DND-41 (cell line): ENCODE results near the gene DNAJC15.

Experiments used
- EZH2 ChIP-seq: IDR thresholded peaks from 3 replicates; pipeline ENCODE4 v1.6.1; 2012; ENCODE audit warnings: borderline replicate concordance, low read depth, mild to moderate bottlenecking, moderate library complexity, low read length, inconsistent platforms; ENCODE audit not compliant: severe bottlenecking
- TF ChIP-seq, protein P1 (sequence below): IDR thresholded peaks from 2 replicates; pipeline ENCODE4 v1.5.1; 2012; ENCODE audit warnings: borderline replicate concordance, low read length, moderate library complexity, mild to moderate bottlenecking; ENCODE audit not compliant: poor library complexity, severe bottlenecking; ENCODE audit errors: extremely low read depth

- TF ChIP-seq, protein P1, sequence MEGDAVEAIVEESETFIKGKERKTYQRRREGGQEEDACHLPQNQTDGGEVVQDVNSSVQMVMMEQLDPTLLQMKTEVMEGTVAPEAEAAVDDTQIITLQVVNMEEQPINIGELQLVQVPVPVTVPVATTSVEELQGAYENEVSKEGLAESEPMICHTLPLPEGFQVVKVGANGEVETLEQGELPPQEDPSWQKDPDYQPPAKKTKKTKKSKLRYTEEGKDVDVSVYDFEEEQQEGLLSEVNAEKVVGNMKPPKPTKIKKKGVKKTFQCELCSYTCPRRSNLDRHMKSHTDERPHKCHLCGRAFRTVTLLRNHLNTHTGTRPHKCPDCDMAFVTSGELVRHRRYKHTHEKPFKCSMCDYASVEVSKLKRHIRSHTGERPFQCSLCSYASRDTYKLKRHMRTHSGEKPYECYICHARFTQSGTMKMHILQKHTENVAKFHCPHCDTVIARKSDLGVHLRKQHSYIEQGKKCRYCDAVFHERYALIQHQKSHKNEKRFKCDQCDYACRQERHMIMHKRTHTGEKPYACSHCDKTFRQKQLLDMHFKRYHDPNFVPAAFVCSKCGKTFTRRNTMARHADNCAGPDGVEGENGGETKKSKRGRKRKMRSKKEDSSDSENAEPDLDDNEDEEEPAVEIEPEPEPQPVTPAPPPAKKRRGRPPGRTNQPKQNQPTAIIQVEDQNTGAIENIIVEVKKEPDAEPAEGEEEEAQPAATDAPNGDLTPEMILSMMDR, result no peak
- TF ChIP-seq EZH2, result no peak
Observed at GRCh38 chr13:43044720-43045301, 21.4 kb downstream of the DNAJC15 start.
